ENCODE measurements around the gene VASN.

DNA sequence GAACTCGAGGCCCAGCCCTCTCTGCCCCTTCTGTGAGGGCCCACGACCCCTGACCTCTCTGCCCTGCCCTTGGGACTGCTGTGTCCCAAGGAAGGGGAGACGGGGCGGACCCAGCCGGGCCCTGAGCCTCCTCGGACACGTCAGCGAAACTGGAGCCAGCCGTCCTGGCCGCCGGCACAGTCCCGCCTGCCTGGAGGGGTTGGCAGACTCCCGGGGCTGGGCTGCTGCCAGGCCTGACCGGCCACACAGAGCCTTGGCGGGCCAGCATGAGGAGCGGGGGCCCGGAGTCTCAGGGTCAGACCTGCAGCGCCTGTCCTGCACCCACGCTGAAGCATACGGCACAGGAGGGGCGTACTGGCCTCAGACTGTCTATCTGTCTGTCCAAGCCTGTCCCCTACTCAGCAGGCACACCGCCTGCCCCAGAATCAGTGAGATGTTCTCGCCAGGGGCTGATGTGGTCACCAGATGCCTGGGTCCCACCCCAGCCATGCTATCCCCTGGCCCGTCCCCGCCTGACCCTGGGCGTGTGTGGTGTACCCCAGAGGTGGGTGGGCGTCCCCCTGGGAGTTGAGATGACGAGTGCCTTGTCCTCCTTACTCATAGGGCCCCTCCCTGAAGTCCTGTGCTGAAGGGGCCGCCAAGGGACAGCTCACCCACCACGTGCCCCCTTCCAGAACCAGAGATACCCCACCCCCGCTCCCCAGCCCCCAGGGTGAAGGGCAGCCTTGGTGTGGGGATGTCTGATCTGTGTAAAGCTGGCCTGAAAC lies 4.7 kb downstream of the VASN start:
- TF ChIP-seq POLR2AphosphoS5 (IDR thresholded peaks at IDR 0.05; ENCODE audit: low read depth, low read length) (no peak), TAF1 (IDR thresholded peaks at IDR 0.05; ENCODE audit: borderline replicate concordance, low read depth, low read length) (no peak)

Data from GM12892 (cell line).